GM12865 (cell line): ENCODE measurements around the gene SKP1.
A peak's percentile ranks its signal among the peaks of the same experiment; 100 is the strongest.

Experiments used
- DNase-seq: peaks from one replicate; pipeline ENCODE4 v3.0.0; 2010; ENCODE audit warnings: low read depth
- H3K4me3 ChIP-seq: 2 replicates; pipeline ENCODE4 v1.5.1; 2011; ENCODE audit warnings: mild to moderate bottlenecking, low read depth, low read length, control low read depth
- TF ChIP-seq, protein P1 (sequence below): IDR thresholded peaks from 2 replicates; pipeline ENCODE4 v1.5.1; 2011; ENCODE audit warnings: low read length, control low read depth, low read depth, inconsistent platforms; ENCODE audit not compliant: insufficient read depth; ENCODE audit errors: missing control alignments

The SKP1 gene

GRCh38 chr5:134124289-134125038, 52.3 kb downstream of the SKP1 start:
- DNase-seq: no peak
- no peak overlapping the region for H3K4me3 ChIP-seq

DNA sequence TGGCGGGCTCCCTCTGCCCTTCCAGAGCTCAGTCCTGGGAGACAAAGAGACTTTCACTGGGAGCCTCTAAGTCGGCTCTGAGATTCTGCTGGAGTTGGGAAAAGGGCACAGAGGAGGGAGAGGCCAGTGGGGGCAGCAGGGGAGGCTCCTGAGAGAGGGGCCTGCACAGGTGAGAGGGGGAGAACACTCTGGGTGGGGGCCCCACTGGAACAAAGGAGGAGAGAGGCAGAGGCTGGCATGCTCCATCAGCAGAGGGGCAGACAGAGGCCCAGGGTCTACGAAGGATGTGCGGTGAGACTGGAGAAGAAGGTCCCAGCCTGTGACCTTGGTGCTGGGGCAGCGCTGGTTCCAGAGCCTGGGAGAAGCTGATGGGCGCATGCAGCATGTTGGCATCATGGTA, 53.4 kb downstream of the SKP1 start:
- no peak overlapping the region for H3K4me3 ChIP-seq
- DNase-seq: no peak
- TF ChIP-seq, protein P1, sequence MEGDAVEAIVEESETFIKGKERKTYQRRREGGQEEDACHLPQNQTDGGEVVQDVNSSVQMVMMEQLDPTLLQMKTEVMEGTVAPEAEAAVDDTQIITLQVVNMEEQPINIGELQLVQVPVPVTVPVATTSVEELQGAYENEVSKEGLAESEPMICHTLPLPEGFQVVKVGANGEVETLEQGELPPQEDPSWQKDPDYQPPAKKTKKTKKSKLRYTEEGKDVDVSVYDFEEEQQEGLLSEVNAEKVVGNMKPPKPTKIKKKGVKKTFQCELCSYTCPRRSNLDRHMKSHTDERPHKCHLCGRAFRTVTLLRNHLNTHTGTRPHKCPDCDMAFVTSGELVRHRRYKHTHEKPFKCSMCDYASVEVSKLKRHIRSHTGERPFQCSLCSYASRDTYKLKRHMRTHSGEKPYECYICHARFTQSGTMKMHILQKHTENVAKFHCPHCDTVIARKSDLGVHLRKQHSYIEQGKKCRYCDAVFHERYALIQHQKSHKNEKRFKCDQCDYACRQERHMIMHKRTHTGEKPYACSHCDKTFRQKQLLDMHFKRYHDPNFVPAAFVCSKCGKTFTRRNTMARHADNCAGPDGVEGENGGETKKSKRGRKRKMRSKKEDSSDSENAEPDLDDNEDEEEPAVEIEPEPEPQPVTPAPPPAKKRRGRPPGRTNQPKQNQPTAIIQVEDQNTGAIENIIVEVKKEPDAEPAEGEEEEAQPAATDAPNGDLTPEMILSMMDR: no peak

More at GRCh38 chr5:134124289-134125038, 52.3 kb downstream of the SKP1 start:
- TF ChIP-seq, protein P1: no peak

DNA sequence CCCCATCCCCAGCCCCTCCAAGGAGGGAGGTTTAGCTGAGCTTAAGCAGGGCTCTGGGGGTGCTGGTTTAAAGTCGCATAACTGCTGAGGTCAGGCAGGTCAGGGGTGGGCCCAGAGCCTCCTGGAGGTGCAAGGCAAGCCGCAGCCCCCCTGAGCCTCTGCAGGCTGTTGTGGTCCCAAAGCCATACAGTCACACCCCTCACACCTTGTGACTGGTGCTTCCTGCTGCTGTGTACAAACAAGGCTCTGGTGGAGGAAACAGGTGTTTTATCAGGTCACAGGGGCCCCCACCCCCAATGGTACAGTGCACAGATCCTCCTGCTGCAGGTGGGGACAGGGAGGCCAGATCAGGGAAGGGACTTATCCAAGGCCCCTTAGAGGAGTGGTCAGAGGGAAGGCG, 54.2 kb downstream of the SKP1 start:
- peak; percentile 42 for DNase-seq
- H3K4me3 ChIP-seq: no peak overlapping the region
- TF ChIP-seq, protein P1: no peak

DNA sequence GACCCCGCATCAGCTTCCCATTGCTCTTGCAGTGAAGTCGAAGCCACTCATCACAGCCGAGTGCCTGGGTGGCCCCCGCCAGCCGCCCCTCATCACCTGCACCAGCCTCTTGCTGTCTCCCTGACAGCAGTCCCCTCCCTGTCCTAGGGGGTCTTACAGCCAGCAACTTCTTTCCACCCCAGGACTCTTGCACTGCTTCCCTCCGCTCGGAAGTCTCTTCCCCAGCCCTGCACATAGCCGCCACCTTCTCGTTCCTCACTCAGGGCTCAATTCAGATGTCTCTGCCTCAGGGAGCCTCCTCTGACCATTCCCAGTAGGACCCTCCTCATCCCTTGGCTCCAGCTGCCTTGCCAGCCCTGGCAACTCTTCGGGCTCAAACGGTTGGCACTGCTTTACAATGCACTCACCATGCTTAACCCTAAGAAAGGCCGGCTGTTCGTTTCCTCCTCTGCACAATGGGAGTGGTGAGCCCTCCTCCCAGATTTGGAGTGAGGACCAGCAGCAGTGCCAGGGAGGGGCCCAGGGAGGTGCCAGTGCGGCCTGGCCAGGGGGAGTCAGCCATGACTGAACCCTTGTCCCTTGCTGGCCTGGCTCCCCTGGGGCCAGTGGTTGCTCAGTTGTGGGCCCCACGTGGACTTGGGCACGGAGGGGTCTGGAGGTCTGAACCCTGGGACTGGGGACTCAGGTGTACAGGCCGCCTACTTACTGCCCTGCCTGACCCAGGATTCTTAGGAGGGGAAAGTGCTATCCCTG, 56.2 kb downstream of the SKP1 start:
- TF ChIP-seq, protein P1: no peak
- H3K4me3 ChIP-seq: no peak overlapping the region
- no peak for DNase-seq

- TF ChIP-seq, protein P1: no peak
- H3K4me3 ChIP-seq: no peak overlapping the region
Measured at GRCh38 chr5:134119720-134120119, 57.0 kb downstream of the SKP1 start.

DNA sequence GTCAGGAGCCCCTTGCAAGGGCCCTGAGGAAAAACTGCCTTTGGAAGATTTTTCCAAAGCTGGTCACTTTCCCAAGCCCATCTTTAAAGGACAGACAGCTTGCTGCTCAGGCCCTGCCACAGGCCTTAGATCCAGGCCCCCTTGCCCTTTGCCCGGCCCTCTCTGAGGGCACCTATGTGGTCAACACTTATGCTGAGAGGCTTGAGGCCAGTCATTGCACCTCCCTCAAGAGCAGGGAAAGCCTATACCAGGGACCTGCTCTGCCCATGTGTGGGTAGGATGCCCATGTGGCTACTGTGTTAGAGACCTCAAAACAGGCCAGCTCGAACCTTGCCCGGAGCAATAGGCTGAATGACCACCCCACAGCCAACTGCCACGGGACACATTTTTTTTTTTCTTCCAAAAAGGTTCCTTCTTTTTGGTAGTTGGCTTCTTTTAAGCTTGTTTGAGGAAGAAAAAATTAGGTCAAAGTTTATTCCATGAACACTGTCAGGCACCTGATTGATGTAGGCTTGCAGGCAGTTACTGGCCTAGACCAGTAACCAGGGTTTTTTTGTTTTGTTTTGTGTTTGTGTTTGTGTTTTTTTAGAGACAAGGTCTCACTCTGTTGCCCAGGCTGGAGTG, 58.4 kb downstream of the SKP1 start:
- TF ChIP-seq, protein P1: no peak
- DNase-seq: no peak
- no peak overlapping the region for H3K4me3 ChIP-seq

More at GRCh38 chr5:134119720-134120119, 57.0 kb downstream of the SKP1 start:
- no peak for DNase-seq
